GM12892 (cell line): ENCODE measurements around the gene UBXN7.

ENCODE experiments used
- POLR2A ChIP-seq: IDR thresholded peaks from 2 replicates; pipeline ENCODE4 v1.6.1; 2011; ENCODE audit warnings: low read depth, low read length, control low read depth
- POLR2AphosphoS5 ChIP-seq: IDR thresholded peaks from 2 replicates; pipeline ENCODE4 v1.6.1; 2011; ENCODE audit warnings: low read depth, low read length, control low read depth
- TAF1 ChIP-seq: IDR thresholded peaks from 2 replicates; pipeline ENCODE4 v1.6.1; 2011; ENCODE audit warnings: low read depth, mild to moderate bottlenecking, control low read depth, low read length, borderline replicate concordance

DNA sequence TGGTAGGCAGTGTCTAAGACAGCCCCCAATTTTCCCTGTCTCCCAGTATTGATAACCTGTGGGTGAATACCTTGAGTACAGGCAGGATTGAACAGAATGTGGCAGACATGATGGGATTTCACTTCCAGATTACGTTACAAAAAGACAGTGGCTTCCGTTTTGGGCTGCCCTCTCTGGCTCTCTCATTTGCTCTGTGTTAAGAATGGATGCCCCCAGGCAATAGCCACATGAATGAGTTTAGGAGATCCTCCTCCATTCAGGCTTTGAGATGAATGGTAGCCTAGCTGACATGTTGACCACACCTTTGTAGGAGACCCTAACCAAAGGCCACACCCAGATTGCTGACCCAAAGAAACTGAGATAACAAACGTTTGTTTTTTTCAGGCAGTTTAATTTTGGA lies 34.3 kb downstream of the UBXN7 start:
- TF ChIP-seq POLR2A: no peak
- TF ChIP-seq POLR2AphosphoS5: no peak
- TF ChIP-seq TAF1: no peak
